Stimulated activated CD4-positive, alpha-beta T cell treated with anti-CD3 and anti-CD28 coated beads, TNF-alpha, amount 100 ng/mL, for 1 hour (primary cell): Measurements from ENCODE around the gene SELENOT.
"Not testable (repeated sequence)": the region's sequence is repeated elsewhere in the genome, so short reads cannot be mapped to it uniquely, and the experiment has no call there.

ENCODE experiments used
- DNase-seq, 3 donors: peaks; one replicate each; pipeline ENCODE4 v3.0.0-alpha.2; 2020; ENCODE audit warnings: low read depth in 3 of 3, low spot score in 1 of 3

The SELENOT gene

DNA sequence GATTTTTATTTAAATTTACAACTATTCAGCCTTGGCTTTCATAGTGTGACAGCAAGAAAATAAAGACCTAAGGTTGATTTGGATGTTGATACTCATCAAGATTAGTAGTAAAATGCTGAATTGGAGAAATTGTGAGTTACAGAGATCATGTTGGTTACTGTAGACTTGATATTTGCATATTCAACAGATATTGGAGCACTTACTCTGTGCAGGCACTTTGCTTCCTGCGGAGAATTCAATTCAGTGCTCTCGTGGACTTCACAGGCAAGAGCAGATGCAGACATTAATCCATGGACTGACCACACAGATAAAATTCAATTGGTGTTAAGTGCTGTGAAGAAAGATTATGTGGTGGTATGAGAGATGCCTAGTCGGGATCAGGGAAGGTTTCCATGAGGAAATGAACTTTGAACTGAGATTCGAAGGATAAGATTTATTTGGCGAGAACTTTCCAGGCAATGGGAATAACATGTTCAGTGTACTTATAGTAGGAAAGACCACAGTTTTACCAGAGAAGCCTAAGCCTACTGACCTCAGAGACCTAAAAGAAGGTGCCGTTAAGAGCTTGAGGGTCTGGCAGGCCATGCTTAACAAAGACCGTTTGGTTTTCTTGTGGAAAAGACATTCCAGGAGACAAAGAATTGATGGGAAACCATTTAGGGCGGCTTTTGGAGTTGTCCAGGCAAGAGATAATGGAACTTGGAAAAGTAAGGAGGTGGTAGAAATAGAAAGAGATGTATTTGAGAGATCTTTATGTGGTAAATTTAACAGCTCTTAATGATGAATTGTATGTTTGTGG lies 4.3 kb downstream of the SELENOT start:
- DNase-seq = no peak

DNA sequence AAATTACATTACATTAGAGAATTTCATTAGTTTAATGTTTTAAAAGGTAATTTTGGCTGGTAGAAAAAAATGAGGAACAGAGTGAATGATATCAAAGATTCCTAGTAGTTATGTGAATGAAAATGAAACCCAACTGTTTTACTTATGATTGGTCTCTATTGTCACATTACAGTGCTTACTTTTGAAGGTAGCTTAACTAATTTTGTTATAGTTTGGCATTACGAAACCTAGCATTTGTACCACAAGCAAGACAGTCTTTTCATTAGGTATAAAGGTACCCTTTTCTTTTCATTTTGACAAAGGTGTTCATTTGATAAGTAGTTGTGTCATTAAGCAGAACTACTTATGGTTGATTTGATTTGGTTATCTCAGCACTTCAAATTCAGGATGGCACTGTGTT lies 6.9 kb downstream of the SELENOT start:
- no peak for DNase-seq

DNA sequence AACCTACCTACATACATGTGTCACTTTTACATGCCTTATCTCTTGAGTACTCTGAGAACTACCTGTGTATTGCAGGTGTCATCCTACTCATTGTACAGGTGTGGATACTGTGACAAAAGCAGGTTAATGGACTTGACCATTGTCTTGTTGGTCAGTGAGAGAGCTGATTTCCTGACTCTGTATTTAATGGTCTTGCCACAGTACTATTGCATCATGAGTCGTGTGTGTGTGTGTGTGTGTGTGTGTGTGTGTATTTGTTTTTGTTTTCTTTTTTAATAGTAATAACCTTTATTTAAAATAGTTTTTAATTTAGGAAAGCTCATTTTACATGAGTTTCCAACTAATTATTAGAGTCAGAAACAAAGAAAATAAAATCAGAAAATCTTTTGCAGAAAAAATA lies 7.7 kb downstream of the SELENOT start:
- no peak for DNase-seq

DNA sequence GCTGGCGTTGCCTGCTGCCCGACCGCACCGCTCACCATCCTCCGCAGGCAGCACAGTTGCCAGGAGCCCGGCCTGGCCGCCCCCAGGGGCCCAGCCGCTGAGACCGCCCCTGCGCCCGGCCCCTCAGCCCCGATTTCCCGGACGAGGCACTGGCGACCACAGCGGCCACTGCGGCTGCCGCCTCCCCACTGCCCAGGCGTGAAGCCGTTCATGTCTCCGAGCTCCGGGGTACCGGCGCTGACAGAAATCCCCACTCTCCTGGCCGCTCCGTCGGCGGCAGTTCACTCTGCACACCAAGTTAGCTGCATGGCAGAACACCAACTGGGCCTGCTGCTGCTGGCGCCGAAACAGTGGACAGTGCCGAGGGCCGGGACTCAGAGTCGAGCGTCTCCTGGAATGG lies 8.5 kb downstream of the SELENOT start:
- DNase-seq = no peak

DNA sequence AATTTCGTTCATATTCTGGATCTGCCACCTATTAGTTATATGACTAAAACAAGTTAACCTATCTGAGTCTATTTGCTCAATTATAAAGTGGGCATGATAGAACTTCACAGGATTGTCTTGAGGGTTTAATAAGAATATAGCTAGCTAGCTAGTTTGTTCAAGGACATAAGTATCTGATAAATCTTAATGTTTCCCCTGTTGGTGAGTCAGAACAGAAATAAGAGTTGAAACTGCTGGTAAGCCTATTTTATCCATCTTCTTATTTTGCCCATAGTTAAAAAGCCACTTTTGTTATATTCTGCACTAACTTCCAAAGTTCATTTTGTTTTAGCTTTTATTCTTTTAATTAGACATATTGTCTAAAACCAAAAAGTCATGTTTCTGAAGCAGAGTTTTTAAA lies 9.4 kb downstream of the SELENOT start:
- DNase-seq = no peak

DNA sequence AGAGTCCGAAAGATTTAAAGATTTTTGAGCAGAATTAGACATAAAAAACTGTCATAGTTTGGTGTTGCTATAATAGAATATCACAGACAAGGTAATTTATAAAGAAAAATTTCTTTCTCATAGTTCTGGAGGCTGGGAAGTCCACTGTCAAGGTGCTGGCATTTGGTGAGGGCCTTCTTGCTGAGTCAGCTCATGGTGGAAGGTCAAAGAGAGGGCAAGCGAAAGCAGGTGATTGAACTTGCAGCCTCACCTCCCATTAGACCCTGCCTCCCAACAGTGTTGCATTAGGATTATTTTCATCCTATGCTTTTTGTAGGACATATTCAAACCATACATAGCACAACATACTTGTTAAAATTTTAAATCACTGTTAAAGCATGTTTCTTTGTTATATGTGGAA lies 9.9 kb downstream of the SELENOT start:
- no peak for DNase-seq

DNA sequence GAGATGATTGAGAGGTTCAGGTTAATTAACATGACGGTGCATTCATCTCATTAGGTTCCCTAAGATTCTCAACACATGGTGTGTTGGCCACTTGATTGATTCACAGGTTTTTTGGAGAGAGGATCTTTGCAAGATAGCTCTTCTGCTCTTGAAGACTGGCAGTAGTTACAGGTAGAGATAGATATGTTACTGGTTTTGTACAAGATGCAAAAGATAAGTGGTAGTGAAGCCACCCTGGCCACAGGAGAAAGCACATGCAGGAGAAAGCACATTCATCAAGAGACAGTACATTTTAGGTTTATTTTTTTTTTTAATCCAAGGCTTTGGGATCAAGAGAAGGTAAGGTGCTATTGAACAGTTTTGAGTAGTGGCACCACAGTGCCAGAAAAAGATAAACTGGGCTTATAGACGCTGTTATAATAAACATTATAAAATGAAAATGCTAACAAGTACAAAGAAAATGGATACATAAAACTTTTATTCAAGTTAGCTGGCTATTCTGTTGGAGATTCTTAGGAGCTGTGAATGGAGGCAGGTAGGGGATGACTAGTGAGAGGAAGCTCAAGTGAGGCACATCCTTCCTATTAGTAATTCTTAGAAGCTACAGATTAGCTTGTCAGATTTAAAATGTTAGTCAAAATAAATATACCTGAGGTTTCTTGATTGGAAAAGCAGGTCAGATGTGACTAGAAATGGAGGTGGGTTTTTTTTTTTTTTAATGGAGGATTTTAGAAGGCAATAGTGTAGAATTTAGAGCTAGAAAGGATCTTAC lies 10.8 kb downstream of the SELENOT start:
- no peak for DNase-seq

DNA sequence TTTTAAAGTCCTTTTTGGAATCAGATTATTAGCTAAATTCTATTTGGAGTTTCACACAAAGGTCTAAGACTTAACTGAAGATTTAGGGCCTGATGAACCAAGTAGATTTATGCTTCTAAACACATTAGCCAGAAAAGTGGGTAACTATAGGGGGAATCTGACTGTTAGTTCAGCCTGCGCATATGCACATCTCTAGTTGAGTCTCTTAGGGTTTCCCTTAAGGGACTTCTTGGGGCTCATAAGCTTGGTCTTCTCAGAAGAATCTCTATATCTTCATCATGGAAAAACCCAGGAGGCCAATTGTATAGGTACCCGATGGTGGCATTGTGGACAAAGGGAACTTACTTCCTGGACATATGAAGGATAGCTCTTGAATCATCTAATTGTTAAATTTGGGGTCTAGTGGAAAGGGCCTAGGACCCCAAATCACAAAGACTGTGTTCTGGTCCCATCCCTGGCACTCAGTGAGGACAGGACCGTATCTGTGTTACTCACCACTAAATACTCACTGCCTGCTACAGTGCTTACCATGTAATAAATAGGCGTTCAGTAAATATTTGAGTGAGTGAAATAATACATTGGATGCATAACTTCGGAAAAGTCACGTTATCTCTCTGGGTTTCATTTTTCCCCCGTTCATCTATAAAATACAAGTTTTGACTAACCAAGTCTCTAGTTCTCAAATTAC lies 17.0 kb downstream of the SELENOT start:
- no peak for DNase-seq

DNA sequence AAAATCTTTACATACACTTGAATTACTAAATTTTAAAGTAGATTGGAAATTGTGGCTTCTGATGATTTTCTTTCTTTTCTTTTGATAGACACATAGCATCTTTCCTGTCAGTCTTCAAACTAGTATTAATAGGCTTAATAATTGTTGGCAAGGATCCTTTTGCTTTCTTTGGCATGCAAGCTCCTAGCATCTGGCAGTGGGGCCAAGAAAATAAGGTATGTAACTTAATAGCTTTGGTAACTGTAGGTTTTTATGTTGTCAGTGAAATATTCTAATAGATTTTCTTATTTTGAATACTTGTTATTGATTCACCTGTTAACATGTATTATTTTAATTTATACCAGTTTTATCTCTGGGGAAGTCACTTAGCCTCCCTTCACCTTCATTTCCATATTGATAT lies 19.8 kb downstream of the SELENOT start:
- DNase-seq = not testable (repeated sequence)

DNA sequence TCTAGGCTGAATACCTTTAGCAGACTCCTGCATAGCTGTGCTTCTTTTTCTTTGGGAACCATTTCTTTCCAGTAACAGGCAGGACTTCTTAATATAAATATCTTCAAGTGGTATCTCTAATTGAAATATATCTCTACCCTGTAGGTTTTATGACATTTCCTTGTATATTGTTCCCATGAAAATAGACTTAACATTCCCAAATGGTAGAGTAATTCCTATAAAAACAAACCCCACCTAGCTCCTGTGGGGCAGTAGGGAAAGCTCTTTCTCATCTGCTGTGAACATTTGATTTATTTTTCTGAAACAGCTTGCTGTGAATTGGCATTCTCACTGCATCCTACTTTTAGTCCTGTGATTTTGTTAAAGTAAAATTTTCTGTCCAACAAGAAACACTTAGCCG lies 20.8 kb downstream of the SELENOT start:
- DNase-seq = no peak

DNA sequence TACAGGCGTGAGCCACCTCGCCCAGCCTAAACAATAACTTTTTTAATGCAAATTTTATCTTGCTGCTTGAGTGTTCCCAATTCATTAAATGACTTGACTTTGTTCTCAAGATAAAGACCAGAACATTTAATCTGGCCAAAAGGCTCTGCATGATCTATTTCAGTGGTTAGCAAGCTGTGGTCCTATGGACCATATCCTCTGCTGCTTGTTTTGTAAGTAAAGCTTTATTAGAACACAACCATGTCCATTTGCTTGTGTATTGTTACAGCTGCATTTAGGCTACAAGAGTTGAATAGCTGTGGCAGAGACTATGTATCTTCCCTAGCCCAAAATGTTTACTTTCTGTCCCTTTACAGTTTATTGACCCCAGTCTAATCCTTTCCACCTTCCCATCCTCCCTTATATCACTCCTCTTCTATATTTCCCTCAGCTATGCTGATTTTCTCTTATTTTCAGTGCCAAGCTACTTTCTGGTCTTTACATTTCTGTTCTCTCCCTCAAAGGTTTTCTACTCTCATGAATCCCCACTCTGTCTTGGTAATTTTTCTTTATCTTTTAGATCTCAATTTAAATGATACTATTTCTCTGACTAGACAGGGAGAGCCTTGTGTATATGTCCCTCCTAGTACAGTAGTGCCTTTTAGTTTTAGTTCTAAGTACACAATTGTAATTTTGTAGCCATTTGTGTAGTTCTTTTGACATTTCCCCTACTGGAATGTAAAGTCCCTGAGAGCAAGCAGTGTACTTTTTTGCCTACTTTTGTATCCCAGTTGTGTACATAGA lies 23.2 kb downstream of the SELENOT start:
- no peak for DNase-seq

DNA sequence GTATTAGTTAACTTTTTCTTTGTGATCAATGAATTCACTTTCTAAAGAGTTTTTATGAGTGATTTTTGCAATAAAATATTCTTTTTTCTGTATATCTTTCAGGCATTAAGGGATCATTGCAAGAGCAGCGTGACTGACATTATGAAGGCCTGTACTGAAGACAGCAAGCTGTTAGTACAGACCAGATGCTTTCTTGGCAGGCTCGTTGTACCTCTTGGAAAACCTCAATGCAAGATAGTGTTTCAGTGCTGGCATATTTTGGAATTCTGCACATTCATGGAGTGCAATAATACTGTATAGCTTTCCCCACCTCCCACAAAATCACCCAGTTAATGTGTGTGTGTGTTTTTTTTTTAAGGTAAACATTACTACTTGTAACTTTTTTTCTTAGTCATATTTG lies 24.4 kb downstream of the SELENOT start:
- no peak for DNase-seq

DNA sequence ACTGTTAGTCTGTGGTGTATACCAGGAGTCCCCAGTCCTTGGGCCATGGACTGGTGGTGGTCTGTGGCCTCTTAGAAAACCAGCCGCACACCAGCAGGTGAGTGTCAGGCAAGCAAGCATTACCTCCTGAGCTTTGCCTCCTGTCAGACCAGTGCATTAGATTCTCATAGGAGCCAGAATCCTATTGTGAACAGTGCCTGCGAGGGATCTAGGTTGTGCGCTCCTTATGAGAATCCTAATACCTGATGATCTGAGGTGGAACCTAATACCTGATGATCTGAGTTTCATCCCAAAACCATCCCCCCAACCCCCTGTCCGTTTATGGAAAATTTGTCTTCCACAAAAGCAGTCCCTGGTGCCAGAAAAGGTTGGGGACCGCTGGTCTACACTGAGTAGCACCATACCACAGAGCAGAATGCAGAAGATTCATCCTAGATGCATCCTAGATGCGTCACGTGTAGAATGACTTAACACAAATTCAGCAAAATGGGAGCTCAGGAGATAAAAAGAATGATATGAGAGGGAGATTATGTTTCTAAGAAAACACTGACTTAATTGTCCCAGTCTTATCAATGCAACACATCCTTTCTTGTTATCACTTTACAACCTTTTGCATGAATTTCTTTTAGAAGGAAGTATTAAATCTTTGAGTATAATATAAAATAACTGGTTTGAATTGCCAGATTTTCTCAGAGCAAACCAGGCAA lies 28.5 kb downstream of the SELENOT start:
- DNase-seq = no peak

DNA sequence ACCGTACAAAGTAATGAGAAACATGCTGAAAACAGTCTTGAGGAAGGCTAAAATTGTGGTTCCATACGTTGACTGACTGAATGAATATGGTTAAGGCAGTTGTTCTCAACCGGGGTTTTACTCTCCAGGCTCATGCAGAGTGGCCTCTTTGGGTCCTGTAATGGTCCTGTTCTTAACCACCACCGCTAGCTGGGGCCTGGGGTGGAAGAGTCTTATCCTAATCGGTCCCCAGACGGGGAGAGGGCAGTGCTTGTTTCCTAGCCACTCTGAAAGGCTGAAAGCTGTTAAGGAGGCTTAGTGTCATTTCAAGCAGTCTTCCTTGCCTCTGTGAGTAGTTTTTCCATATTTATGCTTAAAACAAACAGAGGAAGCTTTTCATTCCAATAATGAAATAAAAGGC lies 32.0 kb downstream of the SELENOT start:
- DNase-seq = no peak

DNA sequence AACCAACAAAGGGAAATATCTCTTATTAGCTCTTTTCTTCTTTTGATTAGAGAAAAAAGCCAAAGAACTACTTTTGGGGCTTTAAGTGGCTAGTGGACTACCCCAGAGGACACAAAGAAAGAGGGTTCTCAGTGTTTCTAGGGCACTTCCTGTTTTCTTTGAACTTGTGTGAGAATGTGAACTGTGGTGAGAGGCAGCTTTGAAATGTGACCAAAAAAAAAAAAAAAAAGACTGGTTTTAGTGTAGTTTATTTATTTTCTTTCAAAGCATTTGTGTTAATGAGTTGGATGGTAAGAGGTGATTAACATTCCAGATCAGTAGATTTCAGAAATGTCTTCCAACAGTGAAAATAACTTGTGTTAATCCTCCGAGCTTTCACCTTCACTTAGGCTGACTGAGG lies 32.4 kb downstream of the SELENOT start:
- no peak for DNase-seq

DNA sequence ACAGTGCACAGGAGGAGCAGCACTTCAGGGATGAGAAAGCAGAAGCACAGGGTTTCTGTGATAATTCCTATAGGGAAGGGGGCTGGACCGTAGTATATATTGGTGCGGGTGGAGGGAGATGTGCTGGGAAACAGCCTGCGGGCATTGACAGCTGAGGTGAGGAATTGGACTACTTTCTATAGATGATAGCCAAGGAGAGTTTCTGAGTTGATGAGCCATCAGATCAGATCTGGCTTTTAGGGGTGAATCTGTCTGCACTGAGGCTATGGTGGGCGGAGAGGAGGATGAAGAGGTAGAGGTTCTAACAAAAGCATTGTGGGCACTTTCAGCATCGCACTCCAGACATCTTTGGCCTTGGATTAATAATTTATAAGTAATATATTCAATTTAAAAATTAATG lies 33.1 kb downstream of the SELENOT start:
- DNase-seq = no peak

DNA sequence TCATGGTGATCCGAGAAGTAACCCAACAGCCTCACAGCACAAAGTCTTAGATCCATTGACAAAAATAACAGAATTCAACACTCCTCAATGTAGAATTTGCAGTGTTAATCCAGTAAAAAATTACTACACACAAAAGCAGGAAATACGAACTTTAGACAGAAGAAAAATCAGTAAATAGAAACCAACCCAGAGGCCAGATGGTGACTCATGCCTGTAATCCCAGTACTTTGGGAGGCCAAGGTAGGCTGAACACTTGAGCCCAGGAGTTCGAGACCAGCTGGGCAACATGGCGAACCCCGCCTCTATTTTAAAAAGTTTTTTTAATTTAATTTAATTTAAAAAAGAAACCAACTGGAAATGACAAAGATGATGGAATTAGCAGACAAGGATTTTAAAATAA lies 36.1 kb downstream of the SELENOT start:
- DNase-seq = no peak

DNA sequence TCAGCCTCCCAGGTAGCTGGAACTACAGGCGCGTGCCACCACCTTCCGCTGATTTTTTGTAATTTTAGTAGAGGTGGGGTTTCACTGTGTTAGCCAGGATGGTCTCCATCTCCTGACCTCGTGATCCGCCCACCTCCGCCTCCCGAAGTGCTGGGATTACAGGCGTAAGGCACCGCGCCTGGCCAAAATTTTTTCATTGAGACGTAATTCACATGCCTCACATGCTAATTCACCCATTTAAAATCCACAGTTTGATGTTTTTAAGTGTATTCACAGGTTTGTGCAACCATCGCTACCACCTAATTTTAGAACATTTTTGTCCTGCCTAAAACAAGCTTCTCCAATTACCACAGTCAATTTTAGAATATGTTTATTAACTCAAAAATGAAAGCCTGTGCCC lies 37.1 kb downstream of the SELENOT start:
- DNase-seq = no peak

DNA sequence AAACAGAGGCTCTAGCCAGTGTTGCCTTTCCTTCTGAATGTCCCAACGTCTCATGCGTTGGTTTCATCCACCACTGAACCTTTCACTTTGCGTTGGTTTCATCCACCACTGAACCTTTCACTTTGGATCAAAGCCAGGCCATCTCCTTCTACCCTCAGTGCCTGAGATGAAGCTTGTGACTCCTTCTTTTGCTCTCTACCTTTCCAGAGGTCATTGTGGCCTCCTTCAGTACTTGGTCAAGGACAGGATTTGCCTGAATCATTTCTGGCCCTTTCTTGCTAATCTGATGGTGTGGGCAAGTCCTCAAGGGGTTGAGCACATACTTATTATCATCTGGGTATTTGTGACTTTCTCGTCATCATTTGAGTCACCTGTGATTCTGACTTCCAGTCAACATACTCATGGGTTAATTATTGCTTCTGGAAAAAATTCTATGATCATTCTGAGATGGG lies 50.0 kb downstream of the SELENOT start:
- no peak for DNase-seq

DNA sequence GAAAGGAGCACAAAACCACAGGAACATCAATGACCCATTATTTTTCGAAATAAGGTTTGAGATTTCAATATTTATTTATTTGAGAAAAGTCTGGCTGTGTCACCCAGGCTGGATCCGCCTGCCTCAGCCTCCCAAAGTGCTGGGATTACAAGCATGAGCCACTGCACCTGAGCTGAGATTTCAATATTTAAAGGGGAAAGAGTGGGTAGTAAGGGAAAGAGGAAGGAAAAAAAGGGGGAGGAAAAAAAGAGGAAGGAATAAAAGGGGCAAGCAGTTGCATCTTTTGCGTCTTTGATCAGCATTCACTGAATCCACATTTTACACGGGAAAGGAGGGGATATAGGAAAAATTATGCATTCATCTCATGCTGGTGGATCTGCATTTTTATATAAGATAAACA lies 53.2 kb downstream of the SELENOT start:
- no peak for DNase-seq
